DMS114 treated with DMSO at 0.1 percent for 48 hours (cell line): ENCODE results near the gene DPP7.
"Not testable (repeated sequence)": the region's sequence is repeated elsewhere in the genome, so short reads cannot be mapped to it uniquely, and the experiment has no call there.

Source experiments
- DNase-seq: peaks from one replicate; lab custom pipeline; 2025; ENCODE audit not compliant: unreplicated experiment; lab: John Stamatoyannopoulos, UW

The DPP7 gene

DNA sequence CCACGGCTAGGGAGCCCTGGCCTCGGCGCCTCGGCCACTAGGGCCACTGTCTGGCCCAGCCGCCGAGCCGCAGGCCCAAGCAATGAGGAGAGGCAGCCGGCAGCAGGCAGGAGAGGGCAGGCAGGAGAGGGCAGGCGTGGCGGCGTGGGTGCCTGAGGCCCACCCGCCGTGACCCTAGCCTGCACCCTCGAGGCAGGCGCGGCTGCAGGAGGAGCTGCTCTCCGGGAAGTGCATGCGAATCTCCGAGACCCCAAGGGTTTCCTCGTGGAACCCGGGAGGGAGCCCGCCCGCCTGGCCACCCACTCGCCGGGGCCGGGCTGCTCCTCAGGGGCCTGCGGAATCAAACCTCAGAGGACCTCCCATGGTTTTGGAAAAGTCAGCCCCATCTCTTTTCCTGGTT is 33.7 kb upstream of the DPP7 start:
- no peak for DNase-seq

DNA sequence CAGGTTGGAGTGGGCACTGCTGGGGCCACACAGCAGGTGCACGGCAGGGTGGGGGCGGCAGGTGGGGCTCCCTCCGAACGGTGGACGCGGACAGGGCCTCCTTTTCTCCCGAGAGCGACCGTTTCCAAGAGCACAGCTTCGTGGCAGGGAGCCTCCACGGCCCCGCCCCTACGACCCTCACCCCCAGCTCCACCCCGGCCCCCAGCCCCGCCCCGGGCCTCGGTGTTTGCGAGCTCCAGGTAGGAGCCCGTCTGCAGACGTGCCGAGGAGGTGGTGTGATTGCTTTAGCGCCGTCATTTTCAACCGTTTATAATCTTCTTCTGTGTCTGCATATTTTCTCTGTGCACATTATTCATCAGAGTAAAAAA is 33.2 kb upstream of the DPP7 start:
- no peak for DNase-seq

DNA sequence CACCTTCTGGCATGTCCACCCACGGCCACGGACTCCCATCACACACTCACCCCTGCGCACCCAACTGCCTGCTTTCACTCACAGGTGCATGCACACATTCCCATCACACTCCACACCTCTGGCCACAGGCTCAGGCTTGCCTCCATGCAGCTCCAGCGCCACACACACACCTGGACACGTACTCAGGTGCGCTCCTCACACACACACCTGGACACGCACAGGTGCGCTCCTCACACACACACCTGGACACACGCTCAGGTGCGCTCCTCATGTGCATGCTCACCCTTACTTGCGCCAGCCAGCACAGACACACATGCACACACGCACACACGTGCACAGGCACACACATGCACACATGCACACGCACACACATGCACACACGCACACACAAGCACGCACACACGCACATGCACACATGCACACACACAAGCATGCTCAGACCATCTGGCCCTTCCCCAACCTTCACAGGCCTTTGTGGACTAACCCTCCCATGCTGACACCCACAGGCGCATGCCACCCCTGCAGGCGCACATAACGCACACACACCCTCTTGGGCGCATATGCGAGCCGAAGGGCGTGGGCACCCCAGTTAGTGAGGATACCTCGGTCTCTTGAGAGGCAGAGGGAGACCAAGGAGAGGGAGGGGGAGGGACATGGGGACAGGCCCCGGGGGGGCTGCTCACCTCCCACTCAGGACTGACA is 32.7 kb upstream of the DPP7 start:
- no peak for DNase-seq

DNA sequence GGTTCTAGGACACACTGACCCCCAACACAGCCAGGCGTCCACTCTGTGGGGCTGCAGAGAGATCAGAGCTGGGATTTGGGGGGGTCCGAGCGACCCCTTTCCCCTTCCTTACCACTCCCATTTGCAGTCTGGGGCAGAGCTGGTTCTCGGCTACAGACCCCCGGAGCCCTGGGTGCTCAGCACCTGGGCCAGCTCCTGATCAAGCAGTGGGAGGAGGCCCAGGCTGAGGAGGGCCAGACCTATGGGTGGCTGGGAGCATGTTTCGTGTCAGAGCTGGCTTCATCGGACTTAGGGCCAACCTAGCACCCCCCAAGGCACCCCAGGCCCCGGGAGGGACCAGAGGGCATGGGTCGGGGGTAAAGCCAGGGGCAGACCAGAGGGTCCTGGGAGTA is 32.0 kb upstream of the DPP7 start:
- DNase-seq = no peak

DNA sequence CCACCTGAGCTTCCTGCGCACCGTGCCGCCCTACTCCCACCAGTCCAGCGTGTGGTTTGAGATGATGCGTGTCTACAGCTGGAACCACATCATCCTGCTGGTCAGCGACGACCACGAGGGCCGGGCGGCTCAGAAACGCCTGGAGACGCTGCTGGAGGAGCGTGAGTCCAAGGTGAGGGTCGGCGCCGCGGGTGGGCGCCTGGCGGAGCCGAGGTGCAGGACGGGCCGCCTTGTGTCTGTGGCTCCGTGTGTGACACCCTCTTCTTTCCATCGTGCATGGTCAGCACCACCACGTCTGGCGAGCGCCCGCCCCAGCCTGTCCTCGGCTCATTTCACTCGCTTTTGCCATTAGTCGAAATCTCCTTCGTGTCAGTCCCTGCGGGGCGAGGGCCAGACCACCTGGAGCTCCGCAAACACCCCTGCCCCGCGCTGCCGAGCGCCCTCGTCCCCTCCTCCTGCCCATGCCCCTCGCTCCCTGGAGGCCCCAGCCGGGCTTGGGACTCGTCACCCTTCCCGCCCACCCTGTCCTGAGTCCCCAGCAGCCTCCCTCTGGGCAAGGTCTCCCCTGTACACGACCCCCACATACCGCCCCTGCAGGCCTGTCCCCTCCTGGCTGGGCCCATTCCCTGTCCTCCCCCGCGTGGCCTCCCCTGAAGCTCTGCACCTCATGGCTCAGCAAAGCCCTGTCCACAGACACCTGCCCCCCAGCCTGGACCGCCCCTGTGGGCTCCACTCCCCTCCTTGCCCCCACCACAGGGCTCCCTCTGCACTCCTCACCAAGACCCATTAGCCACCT is 31.4 kb upstream of the DPP7 start:
- no peak for DNase-seq

DNA sequence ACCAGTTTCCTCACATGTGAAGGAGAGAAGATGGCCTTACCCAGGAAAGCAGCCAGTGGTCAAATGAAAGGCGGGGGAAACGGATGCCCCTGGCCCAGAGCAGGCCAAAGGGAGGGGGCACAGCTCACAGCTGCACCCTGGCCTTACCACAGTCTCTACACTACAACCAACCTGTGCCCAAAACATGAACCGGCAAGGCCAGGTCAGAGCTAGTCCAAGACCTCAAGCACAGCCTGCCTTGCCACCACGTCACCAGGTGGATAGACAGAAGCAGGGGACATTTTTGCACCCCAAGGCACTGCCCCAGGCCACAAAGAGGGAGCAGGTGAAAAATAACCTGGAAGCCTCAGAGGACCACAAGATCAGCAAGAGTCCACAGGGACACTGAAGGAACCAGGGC is 28.9 kb upstream of the DPP7 start:
- no peak for DNase-seq

DNA sequence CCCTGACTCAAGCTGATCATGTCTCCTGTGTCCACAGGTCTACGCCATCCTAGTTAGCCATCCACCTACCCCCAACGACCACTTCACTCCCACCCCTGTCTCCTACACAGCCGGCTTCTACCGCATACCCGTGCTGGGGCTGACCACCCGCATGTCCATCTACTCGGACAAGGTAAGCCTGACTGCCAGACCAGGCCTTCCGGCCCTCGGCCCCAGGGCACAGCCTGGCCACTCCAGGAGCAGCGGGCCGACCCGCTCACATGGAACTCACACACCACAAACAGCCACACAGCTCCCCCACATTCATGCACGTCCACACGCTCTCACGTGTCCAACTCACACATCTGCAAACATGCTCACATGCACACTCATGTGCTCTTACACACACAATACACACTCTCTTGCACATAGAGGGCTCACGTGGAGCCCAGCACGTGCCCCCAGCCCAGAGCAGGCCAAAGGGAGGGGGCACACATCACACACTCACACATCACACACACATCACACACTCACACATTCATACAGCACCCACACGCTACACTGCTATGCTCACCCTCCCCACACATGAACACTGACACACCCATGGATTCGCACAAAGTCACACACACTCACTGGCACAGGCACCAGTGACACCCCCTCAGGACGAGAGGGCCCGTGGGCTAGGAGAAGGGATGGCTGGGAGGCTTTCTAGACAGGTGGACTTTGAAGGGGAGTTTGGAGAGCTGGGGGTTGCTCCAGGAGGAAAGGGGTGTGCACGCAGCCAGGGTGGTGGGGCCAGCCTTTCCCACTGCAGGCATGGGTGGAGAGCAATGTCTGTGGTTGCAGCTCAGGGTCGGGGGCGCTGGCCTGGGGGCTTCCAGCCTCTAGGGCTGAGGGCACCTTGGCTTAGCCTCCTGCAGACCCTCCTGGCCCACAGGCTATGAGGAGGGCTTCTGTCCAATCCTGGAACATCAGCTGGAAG is 27.7 kb upstream of the DPP7 start:
- DNase-seq = no peak

DNA sequence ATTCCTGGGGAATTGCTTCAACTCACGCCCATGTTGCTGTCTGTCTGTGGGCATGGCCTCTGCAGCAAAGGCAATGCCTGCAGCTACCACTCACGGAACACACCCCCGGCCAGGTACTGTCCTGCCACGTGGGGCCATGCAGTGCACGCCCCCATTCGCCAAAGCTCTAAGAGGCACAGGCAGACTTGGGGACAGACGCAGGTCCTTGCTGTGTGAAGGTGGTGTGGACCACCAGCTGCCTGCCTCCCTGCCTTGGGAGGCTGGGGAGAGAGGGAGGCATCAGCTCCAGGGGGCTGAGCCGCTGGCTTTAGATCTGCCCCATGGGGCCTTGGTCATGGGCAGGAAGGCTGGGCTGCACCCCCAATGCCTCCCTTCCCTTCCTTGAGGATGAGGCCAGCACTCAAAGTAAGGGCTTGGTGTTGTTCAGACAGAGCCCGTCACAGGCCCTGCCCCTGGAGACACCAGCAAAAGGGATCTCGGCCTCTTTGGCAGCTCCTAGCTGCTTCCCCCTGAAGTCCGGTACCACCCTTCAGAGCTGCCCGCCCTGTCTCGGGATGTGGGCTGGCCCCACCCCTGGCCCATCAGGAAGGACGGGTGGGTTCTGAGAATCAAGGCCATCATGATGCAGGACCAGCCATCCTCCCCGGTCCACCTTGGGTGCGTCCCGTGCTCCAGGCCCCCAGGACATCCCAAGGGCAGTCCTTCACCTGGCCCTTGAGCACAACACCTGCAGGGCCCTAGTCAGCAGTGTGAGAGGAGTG is 26.7 kb upstream of the DPP7 start:
- DNase-seq = no peak

DNA sequence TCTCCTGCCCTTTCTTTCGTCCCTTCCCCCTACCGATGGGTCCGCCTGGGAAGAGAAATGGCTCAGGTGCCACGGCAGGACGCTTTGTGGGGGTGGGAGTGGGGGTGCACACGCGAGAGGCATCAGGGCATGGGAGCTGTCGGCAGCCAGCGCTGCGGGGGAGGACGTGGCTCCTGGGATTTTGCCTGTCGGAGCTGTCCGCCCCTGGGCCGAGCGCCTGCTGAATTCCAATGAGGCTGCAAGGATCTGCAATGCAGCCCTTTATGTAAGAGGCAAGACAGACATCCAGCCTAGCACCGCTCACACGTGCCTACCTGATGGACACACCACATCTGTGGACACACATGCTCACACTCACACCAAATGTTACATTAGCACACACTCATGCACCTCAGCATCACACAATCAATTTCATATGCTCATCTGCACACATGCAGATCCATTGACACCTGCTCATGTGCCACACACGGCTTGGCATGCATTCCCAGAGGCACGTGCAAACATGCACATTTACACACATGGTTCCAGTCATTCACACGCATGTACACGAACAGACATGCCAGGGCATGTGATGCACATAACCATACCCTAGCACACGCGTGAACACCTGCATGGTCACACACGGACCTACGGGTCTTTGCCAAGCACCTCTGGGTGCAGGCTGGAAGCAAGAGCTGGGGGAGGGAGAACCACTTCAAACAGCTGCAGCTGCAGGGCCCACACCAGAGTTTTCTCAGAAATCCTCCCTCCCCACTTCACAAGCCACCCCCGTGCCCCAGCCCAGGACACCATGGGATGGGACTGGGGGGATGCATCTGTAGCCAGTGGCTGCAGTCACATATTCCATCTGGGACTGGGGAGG is 25.8 kb upstream of the DPP7 start:
- DNase-seq = no peak

DNA sequence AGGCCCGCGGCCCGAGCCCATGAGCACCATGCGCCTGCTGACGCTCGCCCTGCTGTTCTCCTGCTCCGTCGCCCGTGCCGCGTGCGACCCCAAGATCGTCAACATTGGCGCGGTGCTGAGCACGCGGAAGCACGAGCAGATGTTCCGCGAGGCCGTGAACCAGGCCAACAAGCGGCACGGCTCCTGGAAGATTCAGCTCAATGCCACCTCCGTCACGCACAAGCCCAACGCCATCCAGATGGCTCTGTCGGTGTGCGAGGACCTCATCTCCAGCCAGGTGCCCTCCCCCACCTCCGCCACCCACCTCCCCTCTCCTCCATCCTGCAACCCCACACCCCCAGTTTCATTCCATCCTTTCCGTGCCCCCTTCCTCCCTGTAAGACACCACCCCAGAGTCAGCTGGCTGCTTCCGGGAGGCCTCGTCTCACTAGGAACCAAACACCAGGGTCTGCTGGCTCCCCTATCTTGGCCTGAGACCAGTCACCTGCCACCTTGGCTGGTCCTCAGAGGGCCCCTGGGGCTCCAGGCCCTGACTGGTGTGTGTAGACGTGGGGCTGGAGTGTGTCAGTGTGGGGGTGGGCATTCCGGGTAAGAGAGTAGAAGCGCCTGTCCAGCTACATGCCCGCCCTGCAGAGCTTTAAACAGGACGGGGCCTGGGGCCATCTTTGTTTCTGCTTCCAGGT is 25.1 kb upstream of the DPP7 start:
- DNase-seq = no peak

DNA sequence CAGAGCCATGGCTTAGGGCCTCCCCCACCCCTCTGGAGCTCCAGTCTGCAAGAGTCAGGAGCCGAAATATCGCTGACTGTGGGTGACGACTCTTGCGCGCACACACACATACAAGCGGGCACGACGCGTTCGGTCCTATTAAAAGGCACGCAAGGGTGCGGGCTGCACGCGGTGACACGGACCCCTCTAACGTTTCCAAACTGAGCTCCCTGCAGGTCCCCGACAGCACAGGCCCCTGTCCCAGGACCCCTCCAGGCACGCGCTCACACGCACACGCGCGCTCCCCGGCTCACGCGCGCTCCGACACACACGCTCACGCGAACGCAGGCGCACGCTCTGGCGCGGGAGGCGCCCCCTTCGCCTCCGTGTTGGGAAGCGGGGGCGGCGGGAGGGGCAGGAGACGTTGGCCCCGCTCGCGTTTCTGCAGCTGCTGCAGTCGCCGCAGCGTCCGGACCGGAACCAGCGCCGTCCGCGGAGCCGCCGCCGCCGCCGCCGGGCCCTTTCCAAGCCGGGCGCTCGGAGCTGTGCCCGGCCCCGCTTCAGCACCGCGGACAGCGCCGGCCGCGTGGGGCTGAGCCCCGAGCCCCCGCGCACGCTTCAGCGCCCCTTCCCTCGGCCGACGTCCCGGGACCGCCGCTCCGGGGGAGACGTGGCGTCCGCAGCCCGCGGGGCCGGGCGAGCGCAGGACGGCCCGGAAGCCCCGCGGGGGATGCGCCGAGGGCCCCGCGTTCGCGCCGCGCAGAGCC is 24.4 kb upstream of the DPP7 start, which contains the start of gene GRIN1:
Gene GRIN1 (plus strand): TSS at position 433 of the 746 bp plus-strand sequence. CDS start 333 bp downstream, outside the sequence.
- DNase-seq = no peak

DNA sequence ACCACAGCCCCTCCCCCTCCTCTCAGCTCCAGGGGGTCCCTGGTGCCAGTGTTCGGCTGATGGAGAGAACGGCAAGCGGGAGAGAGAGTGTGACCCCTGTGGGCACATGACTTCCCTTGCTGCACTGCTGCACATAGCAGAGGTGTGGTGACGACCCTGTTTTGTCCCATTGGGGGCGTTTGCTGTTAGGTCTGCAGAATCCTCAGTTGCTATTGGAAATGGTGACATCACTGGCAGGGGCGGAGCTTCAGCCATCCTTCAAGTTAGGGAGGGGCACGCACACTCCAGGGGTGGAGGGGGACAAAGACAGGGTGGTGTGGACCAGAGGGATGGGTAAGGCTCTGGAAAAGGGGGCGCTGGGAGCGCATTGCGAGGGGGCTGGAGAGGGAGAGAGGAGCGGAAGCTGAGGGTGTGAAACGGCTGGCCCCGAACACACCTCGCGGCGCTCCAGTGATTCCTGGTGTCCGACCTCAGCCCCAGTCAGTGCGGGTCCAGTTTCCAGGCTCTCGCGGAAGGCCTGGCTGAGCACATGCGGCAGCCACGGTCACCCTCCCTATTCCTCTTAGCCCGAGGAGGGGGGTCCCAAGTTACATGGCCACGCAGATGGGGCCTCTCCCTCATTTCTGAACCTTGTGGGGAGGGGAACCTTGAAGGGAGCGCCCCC is 23.7 kb upstream of the DPP7 start:
- no peak for DNase-seq

DNA sequence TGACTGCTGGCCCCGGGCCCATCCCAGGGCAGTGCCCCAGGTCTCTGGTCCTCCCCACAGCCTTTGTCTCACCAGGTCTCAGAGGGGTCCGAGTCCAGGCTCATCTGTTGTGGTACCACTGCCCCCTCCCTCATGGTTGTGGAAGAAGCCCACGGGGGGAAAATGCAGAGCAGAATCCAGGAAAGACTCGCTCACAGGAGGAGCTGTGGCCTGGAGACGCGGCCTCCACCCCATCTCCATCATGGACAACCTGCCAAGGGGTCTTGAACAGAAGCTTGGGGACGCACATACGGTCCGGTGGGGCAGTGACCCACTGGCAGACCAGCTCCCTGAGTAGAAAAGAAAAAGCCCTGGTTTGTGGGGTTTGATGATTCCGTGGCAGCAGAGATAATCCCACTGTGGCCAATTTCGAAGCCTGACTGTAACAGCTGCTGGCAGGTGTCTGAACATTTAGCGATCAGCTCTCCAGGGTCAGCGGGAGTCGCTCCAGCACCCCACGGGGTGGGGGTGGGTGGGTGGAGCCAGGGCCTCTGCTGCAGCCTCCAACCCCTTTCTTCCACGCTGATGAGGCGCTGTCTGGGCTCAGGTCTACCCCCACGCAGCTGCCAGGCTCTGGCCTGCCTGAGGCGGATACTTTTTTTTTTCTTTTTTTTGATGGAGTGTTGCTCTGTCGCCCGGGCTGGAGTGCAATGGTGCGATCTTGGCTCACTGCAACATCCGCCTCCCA is 22.5 kb upstream of the DPP7 start:
- DNase-seq = no peak

DNA sequence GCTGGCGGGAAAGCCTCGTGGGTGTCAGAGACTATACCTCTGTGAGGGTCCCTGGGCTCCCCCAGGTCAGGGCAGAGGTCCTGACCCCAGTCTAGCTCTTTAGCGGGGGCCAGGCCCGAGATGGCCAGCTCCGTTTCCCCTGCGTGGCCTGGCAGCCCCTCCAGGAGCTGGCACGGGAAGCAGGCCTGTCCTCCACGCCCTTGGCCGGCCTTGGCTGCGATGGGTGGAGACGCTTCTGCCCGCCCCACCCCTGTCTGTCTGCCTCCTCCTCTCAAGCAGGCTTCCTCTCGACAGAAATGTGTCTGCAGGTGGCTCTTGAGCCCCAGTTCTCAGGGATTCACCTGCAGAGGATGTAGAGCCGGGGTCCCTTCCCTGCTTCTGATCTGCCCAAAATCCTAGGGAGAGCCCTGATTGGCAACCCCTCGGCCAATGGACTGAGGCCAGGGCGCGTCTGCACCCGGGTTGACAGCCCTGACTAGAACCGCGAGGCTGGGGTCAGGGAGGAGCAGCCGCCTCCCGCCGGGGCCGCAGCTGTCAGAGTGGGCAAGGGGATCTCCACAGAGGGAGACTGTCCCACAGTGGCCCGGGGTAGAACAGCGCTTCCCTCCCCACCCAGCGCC is 21.8 kb upstream of the DPP7 start:
- DNase-seq = no peak

DNA sequence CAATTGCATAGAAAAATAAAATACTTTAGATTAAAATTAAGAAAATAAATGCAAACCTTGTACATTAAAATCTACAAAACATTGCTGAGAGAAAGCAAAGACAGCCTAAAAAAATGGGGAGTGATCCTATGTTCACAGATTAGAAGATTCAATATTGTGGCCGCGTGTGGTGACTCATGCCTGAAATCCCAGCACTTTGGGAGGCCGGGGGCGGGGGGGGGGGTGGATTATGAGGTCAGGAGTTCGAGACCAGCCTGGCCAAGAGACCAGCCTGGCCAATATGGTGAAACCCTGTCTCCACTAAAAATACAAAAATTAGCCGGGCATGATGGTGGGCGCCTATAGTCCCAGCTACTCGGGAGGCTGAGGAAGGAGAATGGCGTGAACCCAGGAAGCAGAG is 20.6 kb upstream of the DPP7 start:
- DNase-seq = not testable (repeated sequence)

DNA sequence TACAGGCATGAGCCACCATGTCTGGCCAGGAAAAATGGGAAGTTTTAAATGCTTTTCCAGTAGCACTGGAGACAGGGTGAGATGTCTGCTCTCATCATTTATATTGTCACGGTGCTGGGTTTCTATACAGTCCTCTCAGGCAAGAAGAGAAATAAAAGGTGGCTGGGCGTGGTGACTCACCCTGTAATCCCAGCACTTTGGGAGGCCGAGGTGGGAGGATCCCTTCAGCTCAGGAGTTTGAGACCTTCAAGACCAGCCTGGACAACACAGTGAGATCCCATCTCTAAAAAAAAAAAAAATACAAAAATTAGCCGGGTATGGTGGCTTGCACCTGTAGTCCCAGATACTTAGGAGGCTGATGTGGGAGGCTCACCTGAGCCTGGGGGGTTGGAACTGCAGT is 19.7 kb upstream of the DPP7 start:
- DNase-seq = no peak

DNA sequence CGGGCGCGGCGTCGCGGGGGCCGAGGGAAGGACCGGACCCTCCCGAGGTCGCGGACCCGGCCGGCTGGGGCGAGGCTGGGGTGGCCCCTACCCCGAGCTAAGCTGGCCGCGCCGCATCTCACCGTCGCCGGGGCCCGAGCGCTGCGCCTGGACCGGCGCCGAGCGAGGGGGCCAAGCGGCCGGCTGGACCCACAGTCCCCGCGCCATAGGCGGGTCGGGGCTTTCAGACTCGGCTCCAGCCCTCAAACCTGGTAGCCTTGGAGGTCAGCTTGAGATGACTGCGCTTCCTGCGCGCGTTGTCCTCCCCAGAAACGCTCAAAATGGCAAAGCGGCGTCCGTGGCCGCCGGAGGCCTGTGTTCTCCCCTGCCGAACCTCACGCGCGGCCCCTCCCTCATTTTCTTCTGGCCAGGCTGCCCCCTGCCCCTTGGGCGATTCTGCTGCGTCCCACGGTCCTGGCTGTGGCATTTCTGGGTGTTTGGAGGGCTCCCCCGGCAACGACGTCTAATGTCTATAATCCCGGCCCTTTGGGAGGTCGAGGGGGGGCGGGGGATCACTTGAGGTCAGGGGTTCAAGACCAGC is 15.7 kb upstream of the DPP7 start:
- no peak for DNase-seq
